WTC11 (cell line): ENCODE results near the gene TFEB.

ENCODE experiments used
- ATF3 ChIP-seq: sonication (generic); formaldehyde crosslinking; conservative IDR thresholded peaks from 2 replicates; pipeline ENCODE4 v1.8.1; 2022; ENCODE audit warnings: mild to moderate bottlenecking, missing genetic modification reagents
- CTCF ChIP-seq: fragments of 200-600 bp; IDR thresholded peaks from 2 replicates; pipeline ENCODE4 v1.8.0; 2022; ENCODE audit warnings: antibody characterized with exemption
- E2F5 ChIP-seq: sonication (generic); formaldehyde crosslinking; IDR thresholded peaks from 2 replicates; pipeline ENCODE4 v1.8.1; 2022; ENCODE audit warnings: mild to moderate bottlenecking, moderate library complexity, missing genetic modification reagents
- JUN ChIP-seq: sonication (generic); formaldehyde crosslinking; IDR thresholded peaks from 2 replicates; pipeline ENCODE4 v1.8.0; 2023; ENCODE audit warnings: mild to moderate bottlenecking, missing genetic modification reagents
- KAT7 ChIP-seq: sonication (generic); formaldehyde crosslinking; IDR thresholded peaks from 2 replicates; pipeline ENCODE4 v1.8.1; 2023; ENCODE audit warnings: missing genetic modification reagents, mild to moderate bottlenecking, borderline replicate concordance
- MAX ChIP-seq: sonication (generic); formaldehyde crosslinking; IDR thresholded peaks from 2 replicates; pipeline ENCODE4 v1.8.0; 2022; ENCODE audit warnings: mild to moderate bottlenecking, missing genetic modification reagents
- MYBL2 ChIP-seq: sonication (generic); formaldehyde crosslinking; IDR thresholded peaks from 2 replicates; pipeline ENCODE4 v1.8.1; 2023; ENCODE audit warnings: mild to moderate bottlenecking, moderate library complexity, missing genetic modification reagents
- NFYB ChIP-seq: sonication (generic); formaldehyde crosslinking; conservative IDR thresholded peaks from 2 replicates; pipeline ENCODE4 v1.8.0; 2022; ENCODE audit warnings: low read depth, missing genetic modification reagents
- STAT6 ChIP-seq: sonication (generic); formaldehyde crosslinking; conservative IDR thresholded peaks from 2 replicates; pipeline ENCODE4 v1.8.1; 2023; ENCODE audit warnings: mild to moderate bottlenecking, low read depth, missing genetic modification reagents, moderate library complexity
- TEAD4 ChIP-seq: sonication (generic); formaldehyde crosslinking; IDR thresholded peaks from 2 replicates; pipeline ENCODE4 v1.8.0; 2022; ENCODE audit warnings: mild to moderate bottlenecking, missing genetic modification reagents
- USF2 ChIP-seq: sonication (generic); formaldehyde crosslinking; IDR thresholded peaks from 2 replicates; pipeline ENCODE4 v1.8.1; 2023; ENCODE audit warnings: mild to moderate bottlenecking, missing genetic modification reagents, moderate library complexity
- ZBTB43 ChIP-seq: sonication (generic); formaldehyde crosslinking; IDR thresholded peaks from 2 replicates; pipeline ENCODE4 v1.8.1; 2023; ENCODE audit warnings: mild to moderate bottlenecking, missing genetic modification reagents
- ZNF121 ChIP-seq: sonication (generic); formaldehyde crosslinking; IDR thresholded peaks from 2 replicates; pipeline ENCODE4 v1.8.0; 2023; ENCODE audit warnings: missing genetic modification reagents

GRCh38 chr6:41781366-41781730 lies 45.9 kb upstream of the TFEB start:
- TF ChIP-seq ZNF121 (CRISPR knock-in tag) = no peak
- no peak for TF ChIP-seq CTCF
- no peak for TF ChIP-seq USF2
- TF ChIP-seq MYBL2 (CRISPR knock-in tag) = no peak
- no peak for TF ChIP-seq TEAD4 (CRISPR knock-in tag)
- TF ChIP-seq NFYB (CRISPR knock-in tag) = no peak
- TF ChIP-seq JUN (CRISPR knock-in tag) = no peak
- no peak for TF ChIP-seq E2F5 (CRISPR knock-in tag)
- no peak for TF ChIP-seq MAX (CRISPR knock-in tag)
- no peak for TF ChIP-seq KAT7 (CRISPR knock-in tag)
- TF ChIP-seq STAT6 = no peak
- TF ChIP-seq ZBTB43 = no peak
- no peak for TF ChIP-seq ATF3
